ENCODE data around the gene CRMP1.
"Not testable (repeated sequence)": the region's sequence is repeated elsewhere in the genome, so short reads cannot be mapped to it uniquely, and the experiment has no call there.

Gene CRMP1

GRCh38 chr4:5852523-5853202 lies 40.2 kb downstream of the CRMP1 start:
- no peak for FAIRE-seq

GRCh38 chr4:5851637-5852301 lies 41.1 kb downstream of the CRMP1 start:
- FAIRE-seq: no peak

- no peak for FAIRE-seq
Observed at GRCh38 chr4:5845035-5845905, 47.6 kb downstream of the CRMP1 start.

- FAIRE-seq: peak; percentile 33
Observed at GRCh38 chr4:5843573-5844530, 49.0 kb downstream of the CRMP1 start.

- FAIRE-seq: no peak
Observed at GRCh38 chr4:5842456-5842855, 50.4 kb downstream of the CRMP1 start.

GRCh38 chr4:5839751-5840674 lies 52.9 kb downstream of the CRMP1 start:
- no peak for FAIRE-seq

GRCh38 chr4:5839332-5839731 lies 53.6 kb downstream of the CRMP1 start:
- no peak for FAIRE-seq

GRCh38 chr4:5837483-5837882 lies 55.4 kb downstream of the CRMP1 start:
- not testable (repeated sequence) for FAIRE-seq

- peak; percentile 94 for FAIRE-seq
Observed at GRCh38 chr4:5836943-5837342, 55.9 kb downstream of the CRMP1 start.

- FAIRE-seq: no peak
Observed at GRCh38 chr4:5828005-5828391, 64.9 kb downstream of the CRMP1 start.

- FAIRE-seq: no peak
Observed at GRCh38 chr4:5827108-5828004, 65.5 kb downstream of the CRMP1 start.

- FAIRE-seq: no peak
Observed at GRCh38 chr4:5826437-5827107, 66.3 kb downstream of the CRMP1 start.

- FAIRE-seq: no peak
Observed at GRCh38 chr4:5825321-5826041, 67.4 kb downstream of the CRMP1 start.

GRCh38 chr4:5824635-5825034 lies 68.3 kb downstream of the CRMP1 start:
- FAIRE-seq: no peak

GRCh38 chr4:5824227-5824626 lies 68.7 kb downstream of the CRMP1 start:
- no peak for FAIRE-seq

- no peak for FAIRE-seq
Observed at GRCh38 chr4:5823542-5824211, 69.2 kb downstream of the CRMP1 start.

GRCh38 chr4:5822619-5823018 lies 70.3 kb downstream of the CRMP1 start:
- FAIRE-seq: no peak

- no peak for FAIRE-seq
Observed at GRCh38 chr4:5821665-5822358, 71.1 kb downstream of the CRMP1 start.

Measured in islet of Langerhans (tissue), 1 donor.